Superior temporal gyrus (tissue), 1 donor: ENCODE measurements around the gene CLHC1.
"Not testable (repeated sequence)": the region's sequence is repeated elsewhere in the genome, so short reads cannot be mapped to it uniquely, and the experiment has no call there.

ENCODE experiments used
- DNase-seq: peaks from one replicate; pipeline ENCODE4 v3.0.0-alpha.2; 2016; ENCODE audit errors: extremely low spot score

CLHC1 gene

DNA sequence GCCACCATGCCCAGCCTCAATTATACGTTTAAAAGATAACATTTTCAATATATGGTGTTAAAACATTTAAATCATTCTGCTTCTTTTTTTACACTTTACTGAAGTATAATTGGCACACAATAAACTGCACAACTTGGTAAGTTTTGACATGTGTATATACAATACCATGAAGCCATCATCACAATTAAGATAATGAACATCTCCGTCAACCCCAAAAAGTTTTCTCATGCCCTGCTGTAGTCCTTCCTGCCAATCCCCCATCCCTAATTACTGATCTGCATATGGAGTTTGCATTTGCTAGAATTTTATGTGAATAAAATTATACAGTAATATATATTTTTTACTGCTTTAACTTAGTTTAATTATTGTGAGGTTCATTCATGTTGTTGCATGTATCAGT, 96.6 kb downstream of the CLHC1 start:
- DNase-seq = no peak

DNA sequence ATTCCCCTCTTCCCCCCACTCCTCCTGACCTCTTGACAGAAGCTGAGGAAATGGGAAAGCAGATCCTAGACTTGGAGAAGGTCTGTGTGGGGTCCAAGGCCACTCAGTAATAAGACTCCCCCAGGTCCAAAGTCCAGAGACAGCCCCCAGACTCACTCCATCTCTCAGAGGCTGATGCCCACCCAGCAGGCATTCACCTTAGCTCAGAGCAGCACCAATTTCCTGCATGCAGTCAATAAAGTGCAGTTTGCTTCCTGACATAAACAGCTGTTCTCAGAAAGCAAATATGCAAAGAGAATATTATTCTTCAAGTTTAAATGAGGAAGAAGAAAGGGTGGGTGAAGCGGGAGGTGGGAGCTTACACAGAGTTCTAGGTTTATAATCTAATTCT, 97.8 kb downstream of the CLHC1 start:
- no peak for DNase-seq

DNA sequence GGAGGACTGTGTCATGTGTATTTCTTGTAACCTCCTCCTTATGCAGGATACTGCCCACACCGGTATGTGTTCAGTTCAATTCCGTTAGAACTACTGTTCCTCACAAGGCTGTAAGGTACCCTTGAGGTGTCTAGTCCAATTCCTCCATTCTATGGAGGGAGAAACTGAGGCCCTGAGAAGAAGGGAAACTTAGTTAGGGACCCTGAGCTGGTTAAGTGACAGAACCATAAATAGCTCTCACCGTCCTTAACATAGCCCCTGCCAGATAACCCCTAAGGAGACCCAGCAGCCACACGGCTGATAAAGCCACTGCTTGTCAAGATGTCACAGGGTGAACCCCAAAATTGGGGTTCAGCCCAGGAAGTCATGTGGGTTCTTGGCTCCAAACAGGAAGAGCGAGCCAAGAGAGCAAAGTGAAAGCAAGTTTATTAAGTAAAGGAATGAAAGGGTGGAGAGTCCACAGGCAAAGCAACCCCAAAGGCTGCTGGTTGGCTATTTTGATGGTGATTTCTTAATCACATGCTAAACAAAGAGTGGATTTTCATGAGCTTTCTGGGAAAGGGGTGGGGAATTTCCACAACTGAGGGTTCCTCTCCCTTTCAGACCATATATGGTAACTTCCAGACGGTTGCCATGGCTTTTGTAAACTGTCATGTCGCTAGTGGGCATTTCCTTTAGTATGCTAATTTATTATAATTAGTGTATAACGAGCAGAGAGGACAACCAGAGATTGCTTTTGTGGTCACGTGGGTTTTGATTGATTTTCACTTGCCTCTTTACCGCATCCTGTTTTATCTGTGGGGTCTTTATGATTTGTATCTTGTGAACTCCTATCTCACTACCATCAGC, 98.4 kb downstream of the CLHC1 start:
- DNase-seq = peak; percentile 94

DNA sequence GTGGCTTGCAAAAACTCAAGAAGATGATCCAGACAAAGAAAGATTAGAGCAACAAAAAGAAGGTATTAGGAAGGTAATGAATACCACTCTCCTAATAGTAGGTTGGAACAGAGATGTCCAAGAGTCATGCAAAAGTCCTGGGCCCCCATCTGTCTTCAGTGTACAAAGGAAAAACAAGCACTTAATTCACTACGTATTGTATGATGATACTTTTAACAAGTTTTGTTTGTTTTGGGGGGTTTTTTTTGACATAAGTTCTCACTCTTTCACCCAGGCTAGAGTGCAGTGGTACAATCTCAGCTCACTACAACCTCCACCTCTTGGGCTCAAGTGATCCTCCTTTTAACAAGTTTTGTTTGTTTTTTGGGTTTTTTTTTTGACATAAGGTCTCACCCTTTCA, 101.2 kb downstream of the CLHC1 start:
- no peak for DNase-seq

DNA sequence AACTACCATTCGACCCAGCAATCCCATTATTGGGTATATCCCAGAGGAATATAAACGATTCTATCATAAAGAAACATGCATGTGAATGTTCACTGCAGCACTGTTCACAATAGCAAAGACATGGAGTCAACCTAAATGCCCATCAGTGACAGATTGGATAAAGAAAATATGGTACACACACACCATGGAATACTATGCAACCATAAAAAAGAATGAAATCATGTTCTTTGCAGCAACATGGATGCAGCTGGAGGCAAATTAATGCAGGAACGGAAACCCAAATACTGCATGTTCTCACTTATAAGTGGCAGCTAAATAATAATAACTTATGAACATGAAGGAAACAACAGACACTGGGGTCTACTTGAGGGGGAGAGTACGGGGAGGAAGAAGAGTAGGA, 105.5 kb downstream of the CLHC1 start:
- DNase-seq = not testable (repeated sequence)
